Peyer's patch (tissue), 4 donors: ENCODE data around the gene RASSF1. TPM values are rescaled to one million over a fixed set of nuclear protein-coding genes. Genes with fewer than 3 reads are reported as not detected.

ENCODE experiments used
- DNase-seq, 3 donors: peaks; one replicate each; pipeline ENCODE4 v3.0.0-alpha.2; 2017 to 2019
- H3K27ac ChIP-seq, 4 donors: fragments of 200-600 bp; sonication (generic); one replicate each; pipeline ENCODE4 v1.5.1; 2016 to 2019
- H3K27me3 ChIP-seq, 2 donors: fragments of 200-600 bp; sonication (generic); one replicate each; pipeline ENCODE4 v1.5.1; 2019
- H3K36me3 ChIP-seq, 3 donors: fragments of 200-600 bp; sonication (generic); one replicate each; pipeline ENCODE4 v1.5.1; 2016 to 2019
- H3K4me1 ChIP-seq, 4 donors: fragments of 200-600 bp; sonication (generic); one replicate each; pipeline ENCODE4 v1.5.1; 2016 to 2019
- H3K4me3 ChIP-seq, 4 donors: fragments of 200-600 bp; sonication (generic); 1 replicate in 3 of 4; 2 replicates in 1 of 4; pipeline ENCODE4 v1.5.1; 2016 to 2019; ENCODE audit warnings: mild to moderate bottlenecking in 1 of 4
- H3K9me3 ChIP-seq, 4 donors: fragments of 200-600 bp; sonication (generic); one replicate each; pipeline ENCODE4 v1.5.1; 2016 to 2019; ENCODE audit warnings: mild to moderate bottlenecking in 1 of 4
- POLR2A ChIP-seq, 2 donors: fragments of 450-650 bp; IDR thresholded peaks; one replicate each; pipeline ENCODE4 v1.5.1; 2017; ENCODE audit warnings: antibody characterized with exemption in 2 of 2, mild to moderate bottlenecking in 2 of 2, moderate library complexity in 2 of 2
- total RNA-seq, 4 donors: library from RNA; depleted of rRNA; stranded (reverse); fragments of >200 nt; gene quantifications; one replicate each; pipeline ENCODE4 v1.1.0, GENCODE V29; 2016
- TF ChIP-seq, protein P1 (sequence below), 6 experiments: fragments of 450-650 bp in 4 of 6; fragments of 200-600 bp in 2 of 6; sonication (generic) in 1 of 6; IDR thresholded peaks; one replicate each; pipeline ENCODE4 v1.5.1; 2017 to 2019; ENCODE audit warnings: antibody characterized with exemption in 6 of 6, mild to moderate bottlenecking in 3 of 6, moderate library complexity in 1 of 6

RASSF1 gene
- total RNA-seq, 4 donors from 2014 or later, result 27.6 to 80.0 (median 29.4) TPM

DNA sequence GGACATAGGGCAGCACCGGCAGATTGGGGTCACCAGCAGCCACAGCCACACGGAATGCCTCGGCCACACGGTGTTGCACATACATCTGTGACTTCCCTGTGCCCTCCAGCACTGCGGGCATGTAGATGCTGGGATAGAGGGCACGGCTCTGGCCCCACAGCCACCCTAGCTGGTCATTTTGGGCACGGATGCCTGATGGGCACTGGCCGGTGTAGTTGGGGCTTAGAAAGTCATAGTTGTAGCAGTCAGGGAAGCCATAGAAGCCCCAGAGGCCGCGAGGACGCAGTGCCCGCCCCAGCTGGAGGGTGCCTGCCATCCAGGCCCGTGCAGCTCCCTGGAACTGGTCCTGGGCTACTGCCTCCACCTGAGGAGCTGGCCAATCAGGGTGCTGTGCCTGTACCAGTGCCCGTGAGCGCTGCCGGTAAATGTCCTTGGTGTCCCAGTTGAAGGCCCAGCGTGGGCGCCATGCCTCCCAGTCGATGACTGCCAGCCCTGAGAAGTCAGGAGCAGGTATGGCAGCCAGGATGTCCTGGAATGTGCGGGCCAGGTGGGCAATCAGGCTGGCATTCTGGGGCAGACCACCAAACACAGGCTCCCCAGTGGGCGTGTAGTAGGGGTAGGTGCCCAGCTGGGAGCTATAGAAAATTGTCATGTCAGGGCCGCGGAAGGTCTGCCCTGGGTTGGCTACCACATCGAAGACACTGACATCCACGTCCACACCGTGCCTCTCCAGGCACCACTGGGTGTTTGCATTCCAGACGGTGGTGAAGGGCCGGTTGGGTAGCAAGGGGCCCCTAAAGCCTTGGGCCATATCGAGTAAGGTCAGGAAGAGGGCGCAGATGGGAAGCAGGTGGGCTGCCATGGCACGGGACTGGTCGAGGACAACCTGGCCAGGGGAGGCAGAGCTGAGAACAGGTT lies 38.3 kb downstream of the RASSF1 start:
- Histone ChIP-seq H3K27ac (peak overlapping the region in 3 of 4 donors; percentile 4 to 61 (median 15)), H3K4me1 (peaks cover 3 to 39% (median 7%) of the 10 kb centered on the region in 4 donors), H3K4me3 (peak overlapping the region in 2 of 4 donors; percentile 8 to 34), H3K36me3 (no peaks in the 10 kb centered on the region), H3K27me3 (no peaks in the 10 kb centered on the region), H3K9me3 (no peaks in the 10 kb centered on the region)
- DNase-seq, result peak in 1 of 3 donors; percentile 49
- TF ChIP-seq, protein P1, sequence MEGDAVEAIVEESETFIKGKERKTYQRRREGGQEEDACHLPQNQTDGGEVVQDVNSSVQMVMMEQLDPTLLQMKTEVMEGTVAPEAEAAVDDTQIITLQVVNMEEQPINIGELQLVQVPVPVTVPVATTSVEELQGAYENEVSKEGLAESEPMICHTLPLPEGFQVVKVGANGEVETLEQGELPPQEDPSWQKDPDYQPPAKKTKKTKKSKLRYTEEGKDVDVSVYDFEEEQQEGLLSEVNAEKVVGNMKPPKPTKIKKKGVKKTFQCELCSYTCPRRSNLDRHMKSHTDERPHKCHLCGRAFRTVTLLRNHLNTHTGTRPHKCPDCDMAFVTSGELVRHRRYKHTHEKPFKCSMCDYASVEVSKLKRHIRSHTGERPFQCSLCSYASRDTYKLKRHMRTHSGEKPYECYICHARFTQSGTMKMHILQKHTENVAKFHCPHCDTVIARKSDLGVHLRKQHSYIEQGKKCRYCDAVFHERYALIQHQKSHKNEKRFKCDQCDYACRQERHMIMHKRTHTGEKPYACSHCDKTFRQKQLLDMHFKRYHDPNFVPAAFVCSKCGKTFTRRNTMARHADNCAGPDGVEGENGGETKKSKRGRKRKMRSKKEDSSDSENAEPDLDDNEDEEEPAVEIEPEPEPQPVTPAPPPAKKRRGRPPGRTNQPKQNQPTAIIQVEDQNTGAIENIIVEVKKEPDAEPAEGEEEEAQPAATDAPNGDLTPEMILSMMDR (IDR thresholded peaks at IDR 0.05), result no peak
- TF ChIP-seq POLR2A (IDR thresholded peaks at IDR 0.05), result no peak

DNA sequence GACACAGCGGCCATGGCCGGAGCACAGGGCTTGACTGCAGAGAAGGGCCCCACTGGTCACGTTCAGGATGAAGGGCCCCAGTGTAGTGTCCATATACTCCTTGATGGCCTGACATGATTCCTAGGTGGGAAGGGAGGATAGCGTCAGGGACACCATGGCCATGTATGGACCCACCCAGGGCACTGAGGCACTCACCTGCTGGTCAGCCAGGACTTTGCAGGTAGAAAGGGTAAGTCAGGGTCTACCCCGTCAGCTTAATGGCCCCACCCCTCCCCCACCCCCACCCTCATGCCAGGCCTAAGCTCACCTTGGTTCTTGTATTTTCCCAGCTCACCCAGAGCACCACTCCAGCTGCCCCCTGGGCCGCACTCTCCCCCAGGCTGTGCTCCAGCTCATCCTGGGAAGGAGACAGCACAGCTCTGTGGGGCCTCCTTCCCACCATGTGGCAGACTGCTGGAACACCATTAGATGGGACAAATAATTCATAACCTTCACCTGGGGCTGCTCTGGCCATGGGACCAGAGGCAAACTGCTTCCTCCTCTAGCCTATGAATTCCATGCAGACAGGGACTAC lies 39.9 kb downstream of the RASSF1 start:
- TF ChIP-seq POLR2A (IDR thresholded peaks at IDR 0.05), result no peak
- TF ChIP-seq, protein P1 (IDR thresholded peaks at IDR 0.05), result no peak
- peak in 1 of 3 donors; percentile 52 for DNase-seq
- Histone ChIP-seq H3K36me3 (peaks cover 0 to 3% (median 0%) of the 10 kb centered on the region in 3 donors), H3K4me3 (peak overlapping the region in 1 of 4 donors; percentile 45), H3K9me3 (no peaks in the 10 kb centered on the region), H3K27ac (peak overlapping the region in 3 of 4 donors; percentile 91 to 93 (median 92)), H3K27me3 (no peaks in the 10 kb centered on the region), H3K4me1 (peaks cover 3 to 42% (median 7%) of the 10 kb centered on the region in 4 donors)

DNA sequence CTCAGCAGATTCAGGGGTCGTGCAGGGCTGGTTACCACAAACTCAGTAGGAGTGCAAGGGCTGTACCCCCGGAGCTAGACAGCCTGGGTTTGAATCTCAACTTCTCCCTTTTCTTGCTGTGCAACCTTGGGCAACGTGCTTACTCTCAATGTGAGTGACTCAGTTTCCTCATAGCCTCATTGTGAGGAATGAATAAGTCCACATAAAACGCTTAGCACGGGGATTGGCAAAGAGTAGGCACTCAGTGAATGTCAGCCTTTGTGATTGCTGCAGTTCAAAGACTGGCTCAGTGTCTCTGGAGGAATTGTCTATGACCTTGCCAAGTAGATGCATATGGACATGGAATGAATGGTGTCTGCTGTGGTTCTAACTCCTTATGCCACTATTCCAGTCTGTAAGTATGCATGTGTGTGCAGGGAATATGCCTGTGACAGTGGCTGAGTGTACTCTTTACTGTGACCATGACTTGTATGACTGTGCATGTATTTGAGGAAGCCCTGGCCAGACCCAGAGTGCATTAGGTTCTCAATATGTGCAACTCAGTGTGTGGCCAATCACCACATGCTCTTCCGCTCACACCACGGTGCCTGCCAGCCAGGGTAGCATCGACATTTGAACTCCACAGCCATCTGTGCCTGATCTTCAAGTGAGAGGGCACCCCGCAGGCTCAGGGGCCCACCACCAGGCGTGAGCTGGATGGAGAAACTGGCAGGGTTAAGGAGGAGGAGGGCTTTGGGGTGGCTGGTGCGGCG lies 40.5 kb downstream of the RASSF1 start:
- peak overlapping the region; percentile 36 to 73 (median 54) for H3K4me3 ChIP-seq
- H3K4me1 ChIP-seq, result peaks cover 3 to 42% (median 7%) of the 10 kb centered on the region in 4 donors
- no peak for DNase-seq

DNA sequence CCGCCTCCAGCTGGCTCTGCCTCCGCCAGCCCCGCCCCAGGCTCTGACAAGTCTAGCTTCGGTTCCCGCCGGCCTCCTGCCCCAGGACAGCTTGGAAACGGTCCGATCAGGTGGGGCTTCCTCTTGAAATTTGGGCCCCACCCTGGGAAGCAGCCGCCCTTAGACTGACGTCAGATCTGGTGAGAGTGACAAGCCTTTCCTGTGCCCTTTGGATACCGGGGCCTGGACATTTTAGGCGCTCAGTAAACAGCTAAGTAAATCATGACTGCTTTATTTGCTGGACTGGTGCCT lies 41.1 kb downstream of the RASSF1 start:
- Histone ChIP-seq H3K27me3 (no peaks in the 10 kb centered on the region), H3K36me3 (peaks cover 0 to 3% (median 0%) of the 10 kb centered on the region in 3 donors), H3K27ac (peak overlapping the region; percentile 89 to 93 (median 92)), H3K4me1 (peaks cover 3 to 42% (median 7%) of the 10 kb centered on the region in 4 donors), H3K9me3 (no peaks in the 10 kb centered on the region), H3K4me3 (peak overlapping the region; percentile 36 to 73 (median 54))
- TF ChIP-seq, protein P1 (IDR thresholded peaks at IDR 0.05), result no peak
- peak in 1 of 2 donors; percentile 46 for TF ChIP-seq POLR2A (IDR thresholded peaks at IDR 0.05)
- DNase-seq, result no peak

More for the DNA sequence above, 40.5 kb downstream of the RASSF1 start:
- H3K27me3 ChIP-seq, result no peaks in the 10 kb centered on the region
- H3K36me3 ChIP-seq, result peaks cover 0 to 3% (median 0%) of the 10 kb centered on the region in 3 donors
- peak overlapping the region; percentile 89 to 93 (median 92) for H3K27ac ChIP-seq
- TF ChIP-seq, protein P1 (IDR thresholded peaks at IDR 0.05), result no peak
- TF ChIP-seq POLR2A (IDR thresholded peaks at IDR 0.05), result no peak
- H3K9me3 ChIP-seq, result no peaks in the 10 kb centered on the region
